ENCODE results near the gene MCOLN1.

Gene MCOLN1

DNA sequence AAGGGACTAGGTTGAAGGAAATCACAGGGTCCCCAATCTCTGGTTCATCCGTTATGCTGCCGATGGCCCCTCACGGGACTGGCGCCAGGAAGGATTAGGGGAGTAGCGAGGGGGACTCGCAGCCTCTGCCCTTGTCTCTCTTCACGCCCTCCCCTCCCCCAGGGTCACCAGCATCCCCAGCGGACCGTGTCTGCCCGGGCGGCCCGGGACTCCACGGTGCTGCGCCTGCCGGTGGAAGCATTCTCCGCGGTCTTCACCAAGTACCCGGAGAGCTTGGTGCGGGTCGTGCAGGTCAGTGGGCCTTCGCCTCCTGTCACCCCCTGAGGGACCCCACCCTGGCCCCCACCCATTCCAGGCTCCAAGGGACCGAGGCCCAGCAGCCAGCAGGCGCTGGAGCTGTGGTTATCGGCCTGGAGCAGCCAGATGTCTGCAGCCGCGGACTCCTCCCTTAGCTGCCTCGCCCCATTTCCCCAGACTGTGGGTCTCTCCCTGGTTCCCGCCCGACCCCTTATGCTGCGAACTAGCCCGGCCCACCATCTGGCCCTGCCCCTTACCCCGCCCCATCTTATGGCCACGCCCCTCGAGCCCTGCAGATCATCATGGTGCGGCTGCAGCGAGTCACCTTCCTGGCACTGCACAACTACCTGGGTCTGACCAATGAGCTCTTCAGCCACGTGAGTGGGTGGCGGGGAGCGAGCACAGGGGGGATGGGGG is 18.5 kb downstream of the MCOLN1 start:
- in situ Hi-C loops (cut with MboI; ENCODE audit: low sequenced_read_pairs) = no loop called here

DNA sequence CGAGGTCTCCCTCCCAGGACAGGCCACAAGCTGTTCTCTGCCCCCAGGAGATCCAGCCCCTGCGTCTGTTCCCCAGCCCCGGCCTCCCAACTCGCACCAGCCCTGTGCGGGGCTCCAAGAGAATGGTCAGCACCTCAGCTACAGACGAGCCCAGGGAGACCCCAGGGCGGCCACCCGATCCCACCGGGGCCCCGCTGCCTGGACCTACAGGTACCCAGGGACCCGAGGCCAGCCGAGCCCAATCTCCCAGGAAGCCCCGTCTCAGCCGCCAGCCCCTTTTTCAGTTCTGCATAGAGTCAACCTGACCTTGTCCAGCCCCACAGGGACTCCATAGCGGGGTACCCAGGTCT is 19.0 kb downstream of the MCOLN1 start:
- in situ Hi-C loops (cut with MboI; ENCODE audit: low sequenced_read_pairs) = no loop called here

GRCh38 chr19:7541828-7542443 is 19.5 kb downstream of the MCOLN1 start:
- in situ Hi-C loops (cut with MboI; ENCODE audit: low sequenced_read_pairs) = no loop called here

DNA sequence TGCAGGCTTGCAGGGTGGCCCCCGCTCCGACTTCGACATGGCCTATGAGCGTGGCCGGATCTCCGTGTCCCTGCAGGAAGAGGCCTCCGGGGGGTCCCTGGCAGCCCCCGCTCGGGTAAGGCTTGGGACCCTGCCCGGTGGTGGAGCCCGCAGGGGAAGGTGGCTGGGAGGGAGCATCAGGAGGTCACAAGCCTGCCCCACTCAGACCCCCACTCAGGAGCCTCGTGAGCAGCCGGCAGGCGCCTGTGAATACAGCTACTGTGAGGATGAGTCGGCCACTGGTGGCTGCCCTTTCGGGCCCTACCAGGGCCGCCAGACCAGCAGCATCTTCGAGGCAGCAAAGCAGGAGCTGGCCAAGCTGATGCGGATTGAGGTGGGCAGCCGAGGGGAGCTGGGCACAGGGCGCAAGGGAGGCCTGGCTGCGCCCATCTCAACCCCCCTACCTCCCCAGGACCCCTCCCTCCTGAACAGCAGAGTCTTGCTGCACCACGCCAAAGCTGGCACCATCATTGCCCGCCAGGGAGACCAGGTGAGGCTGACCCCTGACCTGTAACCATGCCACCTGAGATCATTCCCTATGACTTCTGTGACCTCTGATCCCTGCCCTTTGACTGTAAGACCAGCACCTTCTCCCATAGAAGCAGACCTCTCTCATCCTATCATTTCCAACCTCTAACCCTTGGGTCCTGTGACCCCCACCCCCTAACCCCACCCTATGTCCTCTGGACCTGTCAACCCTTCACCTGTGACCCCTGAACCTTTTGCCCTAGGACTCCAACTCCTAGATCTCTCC is 20.3 kb downstream of the MCOLN1 start:
- in situ Hi-C loops (cut with MboI; ENCODE audit: low sequenced_read_pairs) = no loop called here

GRCh38 chr19:7544626-7545025 is 22.2 kb downstream of the MCOLN1 start:
- in situ Hi-C loops (cut with MboI; ENCODE audit: low sequenced_read_pairs) = no loop called here

GRCh38 chr19:7545300-7545699 is 22.9 kb downstream of the MCOLN1 start:
- in situ Hi-C loops (cut with MboI; ENCODE audit: low sequenced_read_pairs) = no loop called here

DNA sequence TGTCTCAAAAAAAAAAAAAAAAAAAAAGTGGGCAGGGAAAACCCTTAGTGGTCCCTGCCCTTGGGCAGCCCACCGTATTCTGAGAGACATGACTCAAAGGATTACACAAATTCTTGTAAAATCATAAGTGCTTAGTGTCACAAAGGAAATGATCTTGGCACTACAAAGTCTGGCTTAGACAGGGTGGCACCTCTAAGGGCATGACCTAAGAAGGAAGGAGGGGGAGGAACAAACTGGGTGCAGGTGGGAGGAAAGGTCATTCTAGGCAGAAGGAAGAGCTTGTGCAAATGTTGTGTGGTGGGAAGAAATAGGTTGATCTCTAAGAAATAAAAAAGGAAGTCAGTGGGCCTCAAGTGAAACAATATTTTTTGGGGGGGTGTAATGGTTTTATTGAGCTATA is 23.5 kb downstream of the MCOLN1 start:
- in situ Hi-C loops (cut with MboI; ENCODE audit: low sequenced_read_pairs) = no loop called here

DNA sequence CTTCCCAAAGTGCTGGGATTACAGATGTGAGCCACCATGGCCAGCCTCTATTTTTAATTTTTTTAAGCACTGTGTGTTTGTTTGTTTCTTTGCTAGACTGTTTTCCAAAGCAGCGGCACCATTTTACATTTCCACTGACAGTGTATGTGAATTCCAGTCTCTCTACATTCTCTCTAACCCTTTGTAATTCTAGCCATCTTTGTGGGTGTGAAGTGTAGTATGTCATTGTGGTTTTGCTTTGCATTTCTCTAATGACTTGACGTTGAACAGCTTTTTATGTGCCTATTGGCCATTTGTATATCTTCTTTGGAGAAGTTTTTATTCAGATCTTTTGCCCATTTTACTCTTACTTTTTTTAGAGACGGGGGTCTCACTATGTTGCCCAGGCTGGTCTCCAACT is 24.7 kb downstream of the MCOLN1 start:
- in situ Hi-C loops (cut with MboI; ENCODE audit: low sequenced_read_pairs) = no loop called here

DNA sequence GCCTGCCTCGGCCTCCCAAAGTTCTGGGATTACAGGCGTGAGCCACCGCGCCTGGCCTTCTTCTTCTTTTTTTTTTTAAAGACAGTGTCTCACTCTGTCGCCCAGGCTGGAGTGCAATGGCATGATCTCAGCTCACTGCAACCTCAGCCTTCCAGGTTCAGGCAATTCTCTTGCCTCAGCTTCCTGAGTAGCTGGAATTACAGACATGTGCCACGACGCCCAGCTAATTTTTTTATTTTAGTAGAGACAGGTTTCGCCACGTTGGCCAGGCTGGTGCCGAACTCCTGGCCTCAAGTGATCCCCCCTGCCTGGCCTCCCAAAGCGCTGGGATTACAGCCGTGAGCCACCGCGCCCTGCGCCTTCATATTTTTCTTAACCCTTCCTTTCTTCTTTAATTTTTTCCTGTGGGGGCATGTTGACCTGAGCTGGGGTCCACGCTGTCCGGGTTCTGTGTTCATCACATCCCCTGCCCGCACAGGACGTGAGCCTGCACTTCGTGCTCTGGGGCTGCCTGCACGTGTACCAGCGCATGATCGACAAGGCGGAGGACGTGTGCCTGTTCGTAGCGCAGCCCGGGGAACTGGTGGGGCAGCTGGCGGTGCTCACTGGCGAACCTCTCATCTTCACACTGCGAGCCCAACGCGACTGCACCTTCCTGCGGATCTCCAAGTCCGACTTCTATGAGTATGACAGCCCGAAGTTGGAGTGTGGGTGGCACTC is 27.2 kb downstream of the MCOLN1 start:
- in situ Hi-C loops (cut with MboI; ENCODE audit: low sequenced_read_pairs) = no loop called here

GRCh38 chr19:7550169-7550770 is 27.8 kb downstream of the MCOLN1 start:
- in situ Hi-C loops (cut with MboI; ENCODE audit: low sequenced_read_pairs) = no loop called here

DNA sequence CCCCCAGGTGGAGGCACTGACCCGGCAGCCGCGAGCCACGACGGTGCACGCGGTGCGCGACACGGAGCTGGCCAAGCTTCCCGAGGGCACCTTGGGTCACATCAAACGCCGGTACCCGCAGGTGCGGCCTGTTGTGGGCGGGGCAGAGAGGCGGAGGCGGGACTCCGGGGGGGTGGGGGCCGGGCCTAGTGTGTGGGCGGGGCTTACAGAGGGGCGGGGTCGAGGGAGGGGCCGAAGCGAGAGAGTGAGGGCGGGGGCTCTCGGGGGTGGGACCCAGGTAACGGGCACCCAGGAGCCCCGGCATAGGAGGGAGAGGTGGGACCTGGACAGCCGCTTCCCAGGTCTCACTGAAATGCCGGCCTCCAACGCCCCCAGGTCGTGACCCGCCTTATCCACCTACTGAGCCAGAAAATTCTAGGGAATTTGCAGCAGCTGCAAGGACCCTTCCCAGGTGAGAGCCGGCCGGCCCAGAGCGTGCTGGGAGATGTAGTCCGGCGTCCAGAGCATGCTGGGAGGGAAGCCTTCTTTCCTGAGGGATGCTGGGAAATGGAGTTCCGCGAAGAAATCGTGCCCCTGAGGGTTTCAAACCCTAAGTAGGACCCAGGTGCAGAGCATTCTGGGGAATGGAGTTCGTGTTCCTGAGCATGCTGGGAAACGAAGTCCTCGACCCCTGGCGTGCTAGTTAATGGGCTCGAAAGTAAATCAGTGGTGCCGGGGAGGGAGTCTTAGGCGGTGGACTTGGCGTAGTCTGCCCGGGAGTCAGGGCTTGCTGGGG is 28.8 kb downstream of the MCOLN1 start:
- in situ Hi-C loops (cut with MboI; ENCODE audit: low sequenced_read_pairs) = no loop called here

DNA sequence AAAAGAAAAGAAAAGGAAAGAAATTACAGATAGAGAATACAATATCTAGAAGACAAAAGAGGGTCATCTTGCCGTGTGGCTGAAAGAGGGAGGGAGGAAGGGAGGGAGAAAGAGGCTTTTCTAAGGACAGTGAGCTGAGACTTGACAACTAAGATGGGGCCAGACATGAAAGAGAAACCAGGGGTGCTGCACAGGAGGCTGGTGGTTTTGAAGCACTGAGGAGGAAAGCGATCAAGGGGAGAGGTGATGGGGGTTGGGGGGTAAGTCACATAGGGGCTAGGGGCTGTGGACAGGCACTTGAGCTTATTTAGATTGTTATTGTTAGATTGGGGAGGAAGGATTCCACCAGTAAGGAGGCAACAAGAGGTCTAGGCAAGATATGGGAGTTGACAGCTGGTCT is 30.4 kb downstream of the MCOLN1 start:
- in situ Hi-C loops (cut with MboI; ENCODE audit: low sequenced_read_pairs) = no loop called here

GRCh38 chr19:7554565-7554964 is 32.1 kb downstream of the MCOLN1 start:
- in situ Hi-C loops (cut with MboI; ENCODE audit: low sequenced_read_pairs) = no loop called here

DNA sequence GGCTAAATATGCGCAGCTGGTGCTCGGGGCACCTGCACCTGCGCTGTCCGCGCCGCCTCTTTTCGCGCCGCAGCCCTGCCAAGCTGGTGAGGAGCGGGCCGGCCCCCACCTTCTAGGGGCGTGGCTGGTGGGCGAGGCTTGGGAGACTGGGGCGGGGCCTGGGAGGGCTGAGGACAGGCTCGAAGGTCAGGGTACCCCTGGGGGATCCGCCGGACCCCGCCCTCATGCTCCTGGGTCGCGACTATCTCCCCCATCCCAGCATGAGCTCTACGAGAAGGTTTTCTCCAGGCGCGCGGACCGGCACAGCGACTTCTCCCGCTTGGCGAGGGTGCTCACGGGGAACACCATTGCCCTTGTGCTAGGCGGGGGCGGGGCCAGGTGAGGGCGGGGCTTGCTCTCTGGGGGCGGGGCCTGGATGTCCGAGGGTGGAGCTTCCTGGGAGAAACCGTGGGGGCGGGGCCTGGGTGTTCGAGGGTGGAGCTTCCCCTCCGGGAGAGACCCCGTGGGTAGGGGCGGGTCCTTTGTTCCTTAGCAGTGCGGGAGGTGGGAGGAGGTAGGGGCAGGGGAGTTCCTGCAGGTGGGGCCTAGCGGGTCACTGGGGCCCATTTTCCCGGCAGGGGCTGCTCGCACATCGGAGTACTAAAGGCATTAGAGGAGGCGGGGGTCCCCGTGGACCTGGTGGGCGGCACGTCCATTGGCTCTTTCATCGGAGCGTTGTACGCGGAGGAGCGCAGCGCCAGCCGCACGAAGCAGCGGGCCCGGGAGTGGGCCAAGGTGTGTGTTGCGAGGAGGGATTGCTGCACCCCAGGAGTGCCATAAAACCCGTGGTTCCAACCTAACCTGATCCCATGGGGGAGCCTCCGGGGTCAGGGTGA is 32.8 kb downstream of the MCOLN1 start:
- in situ Hi-C loops (cut with MboI; ENCODE audit: low sequenced_read_pairs) = no loop called here

DNA sequence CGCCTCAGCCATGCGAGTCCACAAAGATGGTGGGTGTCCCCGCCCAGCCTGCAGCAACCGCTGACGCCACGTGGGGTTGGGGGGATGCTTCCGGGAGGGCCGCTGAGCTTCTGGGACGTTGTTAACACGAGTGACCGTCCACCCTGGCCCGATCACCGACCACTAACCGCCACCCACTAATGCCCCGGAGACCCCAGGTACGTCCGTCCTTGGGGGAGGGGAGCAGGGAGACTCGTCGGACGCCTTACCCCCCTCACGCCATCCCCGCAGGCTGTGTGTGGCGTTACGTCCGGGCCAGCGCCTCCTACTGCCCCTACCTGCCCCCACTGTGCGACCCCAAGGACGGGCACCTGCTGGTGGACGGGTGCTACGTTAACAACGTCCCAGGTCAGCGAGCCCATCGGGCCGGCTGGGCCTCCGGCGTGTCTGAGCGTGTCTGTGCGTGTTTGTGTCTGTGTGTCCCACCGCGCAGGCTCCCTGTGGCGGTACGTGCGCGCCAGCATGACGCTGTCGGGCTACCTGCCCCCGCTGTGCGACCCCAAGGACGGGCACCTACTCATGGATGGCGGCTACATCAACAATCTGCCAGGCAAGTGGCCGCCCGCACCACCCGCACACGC is 34.4 kb downstream of the MCOLN1 start:
- in situ Hi-C loops (cut with MboI; ENCODE audit: low sequenced_read_pairs) = no loop called here

DNA sequence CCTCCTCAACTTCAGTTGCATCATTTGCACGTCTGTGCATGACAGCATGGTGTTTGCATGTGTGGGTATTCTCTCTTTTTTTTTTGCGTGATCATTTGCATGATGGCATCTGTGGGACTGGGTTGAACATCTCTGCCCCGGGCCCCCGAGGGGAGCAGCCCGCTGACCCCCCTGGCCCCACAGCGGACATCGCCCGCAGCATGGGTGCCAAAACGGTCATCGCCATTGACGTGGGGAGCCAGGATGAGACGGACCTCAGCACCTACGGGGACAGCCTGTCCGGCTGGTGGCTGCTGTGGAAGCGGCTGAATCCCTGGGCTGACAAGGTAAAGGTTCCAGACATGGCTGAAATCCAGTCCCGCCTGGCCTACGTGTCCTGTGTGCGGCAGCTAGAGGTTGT is 36.2 kb downstream of the MCOLN1 start:
- in situ Hi-C loops (cut with MboI; ENCODE audit: low sequenced_read_pairs) = no loop called here

DNA sequence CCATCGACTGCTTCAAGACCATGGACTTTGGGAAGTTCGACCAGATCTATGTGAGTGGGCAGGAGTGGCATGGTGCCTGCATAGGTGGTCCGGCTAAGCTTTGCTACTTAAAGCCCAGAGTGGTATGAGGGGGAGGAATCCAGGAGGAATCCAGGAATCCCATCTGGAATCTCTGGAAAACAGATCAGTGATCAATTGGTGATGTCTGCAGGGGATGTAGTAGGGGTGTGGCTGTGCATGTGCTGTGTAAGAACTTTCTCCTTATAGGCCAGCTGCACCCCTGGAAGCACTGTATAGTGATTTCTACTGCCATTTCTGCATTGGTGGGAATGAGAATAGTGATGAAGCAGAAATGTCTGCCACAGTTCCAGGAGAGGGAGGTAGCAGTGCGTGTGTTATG is 36.7 kb downstream of the MCOLN1 start:
- in situ Hi-C loops (cut with MboI; ENCODE audit: low sequenced_read_pairs) = no loop called here

DNA sequence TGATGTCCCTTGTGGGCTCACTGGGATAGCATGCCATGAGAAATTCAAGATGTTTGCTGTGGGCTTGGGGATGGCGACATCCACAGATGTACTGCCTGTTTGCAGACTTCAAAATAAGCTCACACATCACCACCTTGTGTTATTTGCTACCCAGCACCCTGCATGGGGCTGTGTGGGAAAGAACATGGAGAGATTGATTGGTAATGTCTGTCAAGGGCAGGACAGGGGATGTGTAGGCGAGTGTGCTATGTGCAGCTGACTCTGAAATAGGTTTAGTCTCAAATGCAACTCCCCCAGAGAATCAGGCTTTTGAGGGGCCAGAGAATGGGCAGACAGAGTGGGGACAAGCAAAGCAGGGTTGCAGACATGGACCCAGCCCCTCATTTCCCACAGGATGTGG is 37.8 kb downstream of the MCOLN1 start:
- in situ Hi-C loops (cut with MboI; ENCODE audit: low sequenced_read_pairs) = no loop called here

- in situ Hi-C loops (cut with MboI; ENCODE audit: low sequenced_read_pairs) = no loop called here
Observed at GRCh38 chr19:7561325-7561724, 38.9 kb downstream of the MCOLN1 start.
